ENCODE measurements around the gene FBXL20. TPM values are rescaled to one million over a fixed set of nuclear protein-coding genes. Genes with fewer than 3 reads are reported as not detected.

FBXL20 gene
- polyA plus RNA-seq, 1 donor (not counting 4 experiments of a cell fraction or from before 2014, with no cell fraction given) = 4.9 TPM

- FAIRE-seq = no peak
- dilution Hi-C loops (cut with MboI; ENCODE audit: extremely low pct_ligation_motif_present, low sequenced_read_pairs) = no loop called here
- no peak for TF ChIP-seq CTCF (optimal IDR thresholded peaks at IDR 0.05 in 1 of 3, IDR thresholded peaks at IDR 0.05 in 1 of 3, conservative IDR thresholded peaks at IDR 0.05 in 1 of 3; ENCODE audit: extremely low read depth in 1 of 3, insufficient read depth in 2 of 3, low read length in 3 of 3)
- no peak for TF ChIP-seq EZH2 (IDR thresholded peaks at IDR 0.05; ENCODE audit: low read length)
Measured at GRCh38 chr17:39402890-39403605, 1.6 kb upstream of the FBXL20 start.

GRCh38 chr17:39402244-39402889 lies 941 bp upstream of the FBXL20 start:
- Histone ChIP-seq H3K9me1 (ENCODE audit: control insufficient read depth, extremely low read depth, insufficient read depth, low read length) (no peaks in the 10 kb centered on the region), H3K27ac (ENCODE audit: control insufficient read depth, insufficient read depth, low read length) (peak overlapping the region; percentile 29), H3K9ac (ENCODE audit: control insufficient read depth, extremely low read depth, insufficient read depth, low read length) (peak overlapping the region; percentile 84), H4K20me1 (ENCODE audit: control insufficient read depth, extremely low read depth, insufficient read depth, low read length) (no peaks in the 10 kb centered on the region), H3K36me3 (ENCODE audit: control insufficient read depth in 2 of 2, extremely low read depth in 1 of 2, insufficient read depth in 2 of 2, low read length in 2 of 2) (peaks cover under 1 to 3% of the 10 kb centered on the region in 2 experiments), H3K79me2 (ENCODE audit: control insufficient read depth, insufficient read depth, low read length) (peaks cover 3% of the 10 kb centered on the region), H3K4me1 (ENCODE audit: control insufficient read depth, extremely low read depth, insufficient read depth, low read length) (peaks cover 19% of the 10 kb centered on the region), H3K9me3 (ENCODE audit: control insufficient read depth, low read depth, low read length) (no peaks in the 10 kb centered on the region), H2AFZ (ENCODE audit: control insufficient read depth, low read length) (peak overlapping the region; percentile 95), H3K27me3 (ENCODE audit: control insufficient read depth, extremely low read depth, insufficient read depth, low read length) (no peaks in the 10 kb centered on the region), H3K4me2 (ENCODE audit: control insufficient read depth, extremely low read depth, insufficient read depth, low read depth, low read length) (peak overlapping the region; percentile 67), H3K4me3 (ENCODE audit: control insufficient read depth in 2 of 3, extremely low read depth in 1 of 3, insufficient read depth in 2 of 3, low read depth in 1 of 3, low read length in 3 of 3) (peak overlapping the region; percentile 69 to 96 (median 74))
- FAIRE-seq (peak; percentile 43), DNase-seq (ENCODE audit: low read depth, low spot score) (peak; percentile 66)
- dilution Hi-C loops (cut with MboI; ENCODE audit: extremely low pct_ligation_motif_present, low sequenced_read_pairs) = no loop called here
- TF ChIP-seq EZH2 (IDR thresholded peaks at IDR 0.05; ENCODE audit: low read length) (no peak), CTCF (optimal IDR thresholded peaks at IDR 0.05 in 1 of 3, IDR thresholded peaks at IDR 0.05 in 1 of 3, conservative IDR thresholded peaks at IDR 0.05 in 1 of 3; ENCODE audit: extremely low read depth in 1 of 3, insufficient read depth in 2 of 3, low read length in 3 of 3) (no peak)

More at GRCh38 chr17:39402890-39403605, 1.6 kb upstream of the FBXL20 start:
- Histone ChIP-seq H4K20me1 (ENCODE audit: control insufficient read depth, extremely low read depth, insufficient read depth, low read length) (no peaks in the 10 kb centered on the region), H3K27me3 (ENCODE audit: control insufficient read depth, extremely low read depth, insufficient read depth, low read length) (no peaks in the 10 kb centered on the region), H2AFZ (ENCODE audit: control insufficient read depth, low read length) (no peak overlapping the region), H3K9me3 (ENCODE audit: control insufficient read depth, low read depth, low read length) (no peaks in the 10 kb centered on the region), H3K9ac (ENCODE audit: control insufficient read depth, extremely low read depth, insufficient read depth, low read length) (no peak overlapping the region), H3K4me3 (ENCODE audit: control insufficient read depth in 2 of 3, extremely low read depth in 1 of 3, insufficient read depth in 2 of 3, low read depth in 1 of 3, low read length in 3 of 3) (no peak overlapping the region), H3K36me3 (ENCODE audit: control insufficient read depth in 2 of 2, extremely low read depth in 1 of 2, insufficient read depth in 2 of 2, low read length in 2 of 2) (peaks cover 5 to 8% of the 10 kb centered on the region in 2 experiments), H3K4me2 (ENCODE audit: control insufficient read depth, extremely low read depth, insufficient read depth, low read depth, low read length) (peak overlapping the region; percentile 19), H3K79me2 (ENCODE audit: control insufficient read depth, insufficient read depth, low read length) (peaks cover 3% of the 10 kb centered on the region), H3K27ac (ENCODE audit: control insufficient read depth, insufficient read depth, low read length) (no peak overlapping the region), H3K9me1 (ENCODE audit: control insufficient read depth, extremely low read depth, insufficient read depth, low read length) (no peaks in the 10 kb centered on the region), H3K4me1 (ENCODE audit: control insufficient read depth, extremely low read depth, insufficient read depth, low read length) (peaks cover 19% of the 10 kb centered on the region)
- DNase-seq (ENCODE audit: low read depth, low spot score) = no peak
